Gastroesophageal sphincter (tissue), 3 donors: ENCODE data around the gene KRT38.

Experiments used
- CTCF ChIP-seq, 4 experiments: fragments of 200-600 bp in 2 of 4; fragments of 450-650 bp in 2 of 4; sonication (generic) in 1 of 4; IDR thresholded peaks; one replicate each; pipeline ENCODE4 v1.5.1; 2017 to 2019; ENCODE audit warnings: antibody characterized with exemption in 4 of 4, mild to moderate bottlenecking in 2 of 4, moderate library complexity in 2 of 4
- POLR2A ChIP-seq, 2 donors: fragments of 450-650 bp; IDR thresholded peaks; one replicate each; pipeline ENCODE4 v1.6.1; 2017; ENCODE audit warnings: antibody characterized with exemption in 2 of 2, mild to moderate bottlenecking in 2 of 2, moderate library complexity in 1 of 2
- POLR2AphosphoS5 ChIP-seq: sonication (generic); formaldehyde crosslinking; IDR thresholded peaks from one replicate; pipeline ENCODE4 v1.6.1; 2017; ENCODE audit warnings: antibody characterized with exemption

GRCh38 chr17:41476866-41477815 is 36.4 kb upstream of the KRT38 start:
- TF ChIP-seq CTCF (IDR thresholded peaks at IDR 0.05): no peak
- TF ChIP-seq POLR2AphosphoS5: no peak
- no peak for TF ChIP-seq POLR2A (IDR thresholded peaks at IDR 0.05)
